Stimulated activated CD4-positive, alpha-beta T cell treated with anti-CD3 and anti-CD28 coated beads, Interleukin-2, amount 100 ng/mL, for 4 hours (primary cell): ENCODE results near the gene ZNF234.
"Not testable (repeated sequence)": the region's sequence is repeated elsewhere in the genome, so short reads cannot be mapped to it uniquely, and the experiment has no call there.

Experiments
- DNase-seq: peaks from one replicate; pipeline ENCODE4 v3.0.0-alpha.2; 2020; ENCODE audit warnings: low read depth

Gene ZNF234

GRCh38 chr19:44141191-44142058 is at the start of gene ZNF234:
ZNF234 (plus strand) TSS chr19:44141554; CDS start chr19:44144633, 3,079 bp downstream.
- DNase-seq, result peak; percentile 74

GRCh38 chr19:44092108-44092507 is 49.2 kb upstream of the ZNF234 start:
- no peak for DNase-seq

GRCh38 chr19:44093931-44094765 is 47.2 kb upstream of the ZNF234 start, which contains the start of gene ZNF224:
ZNF224 (plus strand) TSS chr19:44094361; CDS start chr19:44097874, 3,513 bp downstream.
- peak; percentile 65 for DNase-seq

GRCh38 chr19:44107751-44108150 is 33.6 kb upstream of the ZNF234 start:
- no peak for DNase-seq

- no peak for DNase-seq
Measured at GRCh38 chr19:44109458-44109857, 31.9 kb upstream of the ZNF234 start.

GRCh38 chr19:44111910-44112463 is 29.4 kb upstream of the ZNF234 start:
- DNase-seq, result no peak

GRCh38 chr19:44112802-44113137 is 28.6 kb upstream of the ZNF234 start:
- DNase-seq, result no peak

- DNase-seq, result peak; percentile 74
Measured at GRCh38 chr19:44113138-44113783, 28.1 kb upstream of the ZNF234 start, which contains the start of gene ZNF225. ZNF225 (plus strand) TSS chr19:44113399; CDS start chr19:44115828, 2,429 bp downstream.

- DNase-seq, result no peak
Measured at GRCh38 chr19:44113784-44114390, 27.5 kb upstream of the ZNF234 start.

GRCh38 chr19:44121162-44121561 is 20.2 kb upstream of the ZNF234 start:
- not testable (repeated sequence) for DNase-seq

- no peak for DNase-seq
Measured at GRCh38 chr19:44131955-44132354, 9.4 kb upstream of the ZNF234 start.

- DNase-seq, result no peak
Measured at GRCh38 chr19:44142059-44142433, 692 bp downstream of the ZNF234 start.

GRCh38 chr19:44149776-44150175 is 8.4 kb downstream of the ZNF234 start:
- DNase-seq, result no peak

- DNase-seq, result no peak
Measured at GRCh38 chr19:44151491-44151890, 10.1 kb downstream of the ZNF234 start.

- DNase-seq, result no peak
Measured at GRCh38 chr19:44156475-44156874, 15.1 kb downstream of the ZNF234 start.

GRCh38 chr19:44163789-44164188 is 22.4 kb downstream of the ZNF234 start:
- DNase-seq, result no peak

GRCh38 chr19:44164327-44164672 is 22.9 kb downstream of the ZNF234 start:
- DNase-seq, result no peak

- peak; percentile 74 for DNase-seq
Measured at GRCh38 chr19:44164673-44165512, 23.5 kb downstream of the ZNF234 start, which contains the start of gene ZNF226. ZNF226 (plus strand) TSS chr19:44165100; CDS start chr19:44170081, 4,981 bp downstream.

- not testable (repeated sequence) for DNase-seq
Measured at GRCh38 chr19:44170660-44171059, 29.3 kb downstream of the ZNF234 start.

- no peak for DNase-seq
Measured at GRCh38 chr19:44176590-44176989, 35.2 kb downstream of the ZNF234 start.

GRCh38 chr19:44180968-44181367 is 39.6 kb downstream of the ZNF234 start:
- no peak for DNase-seq
